ENCODE measurements around the gene WDFY1. TPM values are rescaled to one million over a fixed set of nuclear protein-coding genes. Genes with fewer than 3 reads are reported as not detected.
A peak's percentile ranks its signal among the peaks of the same experiment; 100 is the strongest.

Gene WDFY1
- polyA plus RNA-seq, 3 donors = 56.2 to 60.6 (median 59.7) TPM

DNA sequence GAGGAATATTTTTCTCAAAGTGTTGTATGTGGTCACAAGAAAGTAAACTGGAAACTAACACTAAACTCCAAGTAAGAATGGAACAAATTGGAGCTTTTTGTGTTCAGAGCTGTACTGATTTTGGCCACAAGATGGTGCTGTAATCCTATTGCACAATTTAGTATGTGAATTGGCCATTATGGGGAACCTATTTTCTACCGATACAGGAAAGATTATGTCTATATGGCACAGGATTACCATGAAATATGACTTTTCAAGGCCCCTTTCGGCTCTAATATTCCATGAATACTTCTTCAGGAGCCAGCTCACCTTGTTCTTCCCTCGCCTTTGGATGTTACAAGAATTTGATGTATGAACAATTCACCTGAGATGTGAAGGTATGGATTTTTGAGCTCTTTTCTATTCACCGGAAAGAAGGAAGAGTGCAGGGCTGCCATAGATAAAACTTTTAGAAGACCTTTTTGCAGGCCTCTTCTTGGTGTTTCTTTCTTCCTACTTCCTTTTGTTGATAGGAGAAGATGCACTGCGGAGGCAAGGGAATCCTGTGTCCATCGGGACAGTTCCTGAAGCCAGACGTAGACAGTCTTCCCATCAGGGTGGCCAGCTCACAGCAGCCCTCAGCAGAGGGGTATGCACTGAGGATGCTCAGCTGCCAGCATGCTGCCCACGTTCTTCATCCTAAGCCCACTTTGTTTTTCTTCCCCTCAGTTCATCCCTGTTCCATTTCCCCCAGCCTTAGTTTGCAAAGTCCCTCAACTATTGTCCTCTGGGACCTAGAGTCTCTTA, 25.4 kb upstream of the WDFY1 start:
- DNase-seq (ENCODE audit: extremely low read depth in 1 of 11, low read depth in 9 of 11, low spot score in 4 of 11) = peak in 5 of 11 donors; percentile 42 to 67 (median 50)

DNA sequence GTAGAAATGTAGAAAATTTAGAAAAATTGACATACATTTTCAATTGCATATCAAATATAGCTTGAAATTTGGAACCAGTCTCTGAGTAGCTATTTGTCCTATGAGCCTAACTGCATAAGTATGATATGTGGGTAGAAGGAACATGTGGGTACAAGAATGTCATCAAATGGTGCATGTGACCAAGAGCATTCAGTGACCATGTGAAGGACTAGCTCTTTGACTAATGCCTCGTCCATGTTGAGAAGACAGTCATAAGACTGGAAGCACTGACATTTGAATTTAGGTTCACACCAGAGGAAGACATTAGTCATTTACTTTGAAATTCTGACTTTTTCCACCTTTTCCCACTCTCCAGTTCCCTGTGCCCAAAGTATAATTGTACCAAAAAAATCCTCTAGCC, 24.7 kb upstream of the WDFY1 start:
- DNase-seq (ENCODE audit: extremely low read depth in 1 of 11, low read depth in 9 of 11, low spot score in 4 of 11) = no peak

DNA sequence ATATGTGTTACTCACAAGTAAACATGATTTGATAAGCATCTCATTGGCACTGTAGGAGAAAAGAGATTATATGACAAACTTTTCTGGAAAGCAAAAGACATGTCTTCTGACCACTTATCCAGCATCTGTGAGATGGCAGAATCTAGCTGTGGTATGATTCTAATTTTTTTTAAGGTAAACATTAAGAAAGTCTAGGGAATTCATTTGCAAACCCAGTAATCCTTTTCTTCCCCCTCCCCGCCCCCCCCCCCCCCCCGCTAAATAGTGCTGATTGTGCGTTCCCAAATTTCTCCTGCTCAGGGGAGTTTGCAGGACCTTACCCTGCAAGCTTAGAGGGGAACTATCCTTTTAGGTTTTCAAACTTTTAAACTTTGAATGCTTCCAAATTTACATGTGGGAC, 24.2 kb upstream of the WDFY1 start:
- DNase-seq (ENCODE audit: extremely low read depth in 1 of 11, low read depth in 9 of 11, low spot score in 4 of 11) = no peak

DNA sequence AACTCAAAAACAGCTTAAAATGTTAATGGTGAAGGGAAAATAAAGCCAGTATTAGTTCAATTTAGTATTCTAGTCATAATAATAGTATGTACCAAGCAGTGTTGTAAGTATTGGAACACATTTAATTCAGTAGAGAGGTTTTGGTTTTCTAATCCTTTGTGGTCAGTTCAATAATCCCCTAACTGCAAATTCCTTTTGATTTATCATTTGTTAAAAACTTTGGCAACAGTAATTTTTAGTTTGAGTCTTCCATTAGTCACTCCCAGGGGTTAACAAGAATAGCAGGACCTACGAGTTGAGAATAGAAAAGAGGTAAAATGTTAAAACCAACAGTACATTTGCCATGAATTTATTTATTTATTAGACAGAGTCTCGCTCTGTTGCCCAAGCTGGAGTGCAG, 22.8 kb upstream of the WDFY1 start:
- no peak for DNase-seq (ENCODE audit: extremely low read depth in 1 of 11, low read depth in 9 of 11, low spot score in 4 of 11)

DNA sequence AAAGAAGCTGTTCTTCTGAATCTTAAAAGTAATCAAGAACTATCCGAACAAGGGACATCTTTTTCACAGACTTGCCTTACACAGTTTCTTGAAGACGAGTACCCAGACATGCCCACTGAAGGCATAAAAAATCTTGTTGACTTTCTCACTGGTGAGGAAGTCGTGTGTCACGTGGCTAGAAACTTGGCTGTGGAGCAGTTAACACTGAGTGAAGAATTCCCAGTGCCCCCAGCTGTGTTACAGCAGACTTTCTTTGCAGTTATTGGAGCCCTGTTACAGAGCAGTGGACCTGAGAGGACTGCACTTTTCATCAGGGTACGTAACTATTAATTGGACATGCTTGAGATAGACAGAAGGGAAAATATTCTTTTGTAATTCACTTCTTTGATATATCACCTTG, 14.6 kb upstream of the WDFY1 start:
- DNase-seq (ENCODE audit: extremely low read depth in 1 of 11, low read depth in 9 of 11, low spot score in 4 of 11) = no peak

DNA sequence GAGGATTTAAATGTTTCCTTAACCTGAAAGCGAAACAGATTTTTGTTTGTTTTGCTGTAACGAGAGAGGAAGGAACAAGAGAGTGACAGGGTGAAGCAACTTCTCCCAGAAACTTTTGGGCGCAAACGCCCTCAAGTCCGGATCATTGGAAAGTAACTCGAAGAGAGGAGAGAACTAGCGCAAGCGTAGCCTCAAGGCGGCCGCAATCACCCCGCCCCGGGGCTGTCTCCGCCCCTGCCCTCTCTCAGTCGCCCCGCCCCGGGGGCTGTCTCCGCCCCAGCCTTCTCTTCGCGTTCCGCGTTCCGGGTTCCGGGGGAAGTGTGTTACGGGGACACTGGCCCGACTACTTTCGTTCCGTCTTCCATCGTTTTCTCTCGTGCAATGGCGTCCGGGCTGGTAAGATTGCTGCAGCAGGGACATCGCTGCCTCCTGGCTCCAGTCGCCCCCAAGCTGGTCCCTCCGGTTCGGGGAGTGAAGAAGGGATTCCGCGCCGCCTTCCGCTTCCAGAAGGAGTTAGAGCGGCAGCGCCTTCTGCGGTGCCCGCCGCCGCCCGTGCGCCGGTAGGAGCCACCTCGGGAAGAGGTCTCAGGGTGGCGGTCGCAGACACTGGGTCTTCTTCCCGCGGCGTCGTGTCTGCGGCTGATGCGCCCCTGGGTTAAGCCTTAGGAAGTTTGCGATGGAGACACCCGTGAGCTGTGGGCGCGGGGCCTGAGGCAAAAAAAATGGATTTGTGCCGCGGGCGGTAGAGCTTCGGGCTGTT, 12.1 kb upstream of the WDFY1 start, which contains the start of gene MRPL44:
Gene MRPL44, plus strand, starts transcription at position 372 of the 760 bp plus-strand sequence. Its CDS starts 10 bp downstream, at position 382.
- DNase-seq (ENCODE audit: extremely low read depth in 1 of 11, low read depth in 9 of 11, low spot score in 4 of 11) = peak; percentile 87 to 96 (median 94)

DNA sequence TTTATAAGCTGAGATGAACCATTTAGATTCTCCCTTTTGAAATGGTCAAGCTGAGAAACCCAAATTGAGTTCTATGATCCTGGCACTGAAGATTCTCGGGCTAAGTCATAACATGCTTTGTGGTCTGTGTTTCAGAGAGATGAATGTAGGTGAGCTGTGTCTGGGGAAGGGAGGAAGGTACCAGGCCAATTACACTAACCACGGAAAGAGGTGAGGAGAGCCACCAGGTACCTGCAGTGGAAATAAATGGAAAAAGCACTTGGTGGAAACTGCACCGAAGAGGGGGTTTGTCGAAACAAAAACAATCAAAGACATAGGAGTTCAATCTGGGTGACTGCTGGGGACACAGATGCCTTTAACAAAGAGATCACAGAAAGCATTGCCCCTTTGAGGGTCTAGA, 11.2 kb upstream of the WDFY1 start:
- no peak for DNase-seq (ENCODE audit: extremely low read depth in 1 of 11, low read depth in 9 of 11, low spot score in 4 of 11)

DNA sequence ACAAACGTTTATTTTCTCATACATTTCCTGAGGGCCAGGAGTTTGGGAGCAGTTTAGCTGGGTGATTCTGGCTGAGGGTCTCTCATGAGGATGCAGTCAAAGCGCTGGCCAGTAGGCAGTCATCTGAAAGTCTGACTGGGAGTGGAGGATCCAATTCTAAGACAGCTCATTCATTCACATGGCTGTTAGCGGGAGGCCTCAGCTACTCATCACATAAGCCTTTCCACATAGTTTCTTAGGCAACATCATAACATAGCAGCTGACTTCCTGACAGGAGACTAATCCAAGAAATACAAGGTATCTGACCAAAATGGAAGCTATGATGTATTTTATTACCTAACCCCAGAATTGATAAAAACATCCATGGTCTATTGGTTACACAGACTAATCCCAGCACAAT, 9.3 kb upstream of the WDFY1 start:
- no peak for DNase-seq (ENCODE audit: extremely low read depth in 1 of 11, low read depth in 9 of 11, low spot score in 4 of 11)

DNA sequence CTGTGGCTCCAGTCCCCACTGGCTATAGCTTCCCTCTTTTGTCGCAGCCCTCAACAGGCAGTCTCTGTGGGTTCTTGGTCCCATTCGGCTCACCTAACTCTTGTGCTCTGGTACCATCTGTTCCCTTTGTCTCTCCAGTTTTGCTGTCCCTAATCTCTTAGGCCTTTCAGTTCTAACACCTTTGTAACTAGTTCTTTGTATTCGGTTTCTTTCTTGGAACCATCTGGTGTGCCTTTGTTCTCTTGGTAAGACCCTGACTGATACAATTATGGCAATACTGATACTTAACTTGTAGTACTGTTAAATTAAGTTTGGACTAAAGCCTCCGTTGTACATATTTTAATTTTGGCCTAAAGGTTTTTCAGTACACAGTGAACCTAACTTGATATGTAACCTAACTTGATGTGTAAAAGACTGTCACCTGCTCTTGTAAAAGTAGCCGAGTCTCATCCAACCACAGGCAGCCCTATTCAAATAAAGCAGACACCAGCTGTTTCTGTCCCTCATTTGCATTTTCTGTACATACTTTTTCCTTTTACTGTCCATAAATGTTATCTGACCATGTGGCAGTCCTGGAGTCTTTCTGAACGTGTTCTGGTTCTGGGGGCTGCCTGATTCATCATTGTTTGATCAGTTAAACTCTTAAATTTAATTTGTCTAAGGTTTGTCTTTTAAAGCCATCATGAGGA, 7.3 kb upstream of the WDFY1 start:
- no peak for DNase-seq (ENCODE audit: extremely low read depth in 1 of 11, low read depth in 9 of 11, low spot score in 4 of 11)

DNA sequence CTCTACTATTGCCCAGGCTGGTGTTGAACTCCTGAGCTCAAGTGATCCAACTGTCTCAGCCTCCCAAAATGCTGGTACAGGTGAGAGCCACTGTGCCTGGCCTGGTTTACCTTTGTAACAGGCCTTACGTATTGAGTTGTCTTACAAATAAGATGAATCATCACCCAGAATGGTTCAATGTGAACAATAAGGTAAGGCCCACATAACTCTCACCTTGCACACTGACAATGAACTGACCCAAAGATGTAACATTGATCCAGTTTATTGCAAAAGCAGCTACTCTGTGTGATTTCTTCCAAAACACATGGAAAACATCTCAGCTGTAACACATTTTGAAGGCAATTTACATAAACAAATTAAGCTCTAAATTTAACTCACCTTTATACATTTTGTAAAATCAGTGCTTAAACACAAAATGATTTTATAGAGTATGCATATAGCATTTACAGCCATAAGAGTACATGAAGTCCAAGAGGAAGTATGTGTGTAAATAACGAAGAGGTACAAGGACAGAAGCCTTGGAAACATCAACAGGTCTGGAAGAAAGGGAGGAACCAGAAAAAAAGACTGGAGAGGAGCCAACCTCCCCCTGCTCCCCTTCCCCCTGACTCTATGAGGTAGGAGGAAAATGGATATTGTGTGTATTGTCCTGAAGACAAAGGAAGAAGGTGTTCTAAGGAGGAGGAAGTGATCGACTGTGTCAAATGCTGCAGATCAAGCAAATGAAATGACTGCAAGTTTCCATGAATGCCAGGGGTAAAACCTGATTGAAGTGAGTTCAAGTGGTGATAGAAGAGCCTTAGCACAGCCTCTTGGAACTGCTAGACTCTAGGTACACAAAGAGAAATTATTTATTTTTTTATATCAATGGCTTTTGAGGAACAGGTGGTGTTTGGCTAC, 5.6 kb upstream of the WDFY1 start:
- DNase-seq (ENCODE audit: extremely low read depth in 1 of 11, low read depth in 9 of 11, low spot score in 4 of 11) = no peak

DNA sequence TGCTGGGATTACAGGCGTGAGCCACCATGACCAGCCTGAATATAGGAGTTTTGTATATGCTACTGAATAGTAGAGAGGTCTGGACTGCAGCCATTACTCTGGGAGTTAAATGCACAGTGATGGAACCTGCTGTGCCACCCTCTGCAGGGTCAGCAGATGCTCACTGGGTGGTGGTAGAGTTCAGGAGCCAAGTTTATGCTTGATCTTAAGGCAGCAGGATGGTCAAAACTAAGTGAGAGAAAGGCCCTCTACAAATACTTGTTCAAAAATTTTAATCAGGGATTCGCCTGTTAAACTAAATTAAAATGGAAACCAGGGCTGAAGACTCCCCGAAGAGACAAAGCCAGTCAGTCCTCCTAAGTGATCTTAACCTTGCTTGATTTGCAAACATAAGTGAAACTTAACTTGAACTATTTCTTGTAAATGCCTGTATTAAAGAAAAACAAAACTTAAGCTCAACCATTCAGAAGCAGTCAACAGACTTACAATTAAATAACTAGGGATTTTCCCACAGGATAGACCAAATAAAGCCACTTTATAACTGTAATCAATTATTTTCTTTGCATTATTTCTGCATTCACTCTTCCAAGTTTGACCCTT, 4.2 kb upstream of the WDFY1 start:
- DNase-seq (ENCODE audit: extremely low read depth in 1 of 11, low read depth in 9 of 11, low spot score in 4 of 11) = no peak

DNA sequence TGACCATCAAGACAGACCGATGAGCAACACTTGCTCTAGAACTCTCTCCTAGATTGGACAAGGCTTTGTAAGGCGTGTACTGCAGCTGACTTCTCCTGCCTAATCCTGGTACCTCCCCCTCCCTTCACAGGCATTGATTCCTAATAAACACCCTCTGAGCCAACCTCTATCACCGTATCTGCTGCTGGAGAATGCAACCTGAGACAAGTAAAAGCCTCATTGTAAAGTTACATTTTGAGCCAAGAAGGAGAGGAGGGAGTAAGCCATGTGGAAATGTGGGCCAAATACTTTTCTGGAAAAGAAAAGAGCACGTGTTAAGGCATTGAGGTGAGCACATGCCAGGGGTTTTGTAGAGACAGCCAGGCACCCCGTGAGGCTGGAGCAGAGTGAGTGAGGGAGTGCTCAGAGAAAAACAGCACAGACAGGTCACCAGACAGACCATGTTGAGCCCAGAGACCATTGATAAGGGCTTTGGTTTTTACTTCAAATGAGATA, 2.6 kb upstream of the WDFY1 start:
- DNase-seq (ENCODE audit: extremely low read depth in 1 of 11, low read depth in 9 of 11, low spot score in 4 of 11) = no peak

DNA sequence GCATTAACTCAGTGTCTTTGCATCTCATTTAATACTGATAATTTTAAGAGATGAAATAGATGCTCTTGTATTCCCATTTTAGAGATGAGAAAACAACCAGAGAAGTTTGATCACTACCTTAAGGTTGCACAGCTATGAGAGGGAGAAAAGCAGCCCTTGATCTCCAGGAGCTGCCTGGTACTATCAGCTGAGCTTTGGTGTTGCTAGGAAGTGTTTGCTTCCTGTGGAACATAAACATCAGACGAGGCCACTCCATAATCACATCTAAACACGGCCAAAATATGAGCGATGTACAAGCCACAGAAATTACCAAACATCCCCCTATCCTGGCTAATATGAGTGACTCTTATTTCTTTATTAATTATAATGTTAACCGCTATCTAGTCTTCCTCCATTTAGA, 620 bp upstream of the WDFY1 start:
- DNase-seq (ENCODE audit: extremely low read depth in 1 of 11, low read depth in 9 of 11, low spot score in 4 of 11) = no peak

DNA sequence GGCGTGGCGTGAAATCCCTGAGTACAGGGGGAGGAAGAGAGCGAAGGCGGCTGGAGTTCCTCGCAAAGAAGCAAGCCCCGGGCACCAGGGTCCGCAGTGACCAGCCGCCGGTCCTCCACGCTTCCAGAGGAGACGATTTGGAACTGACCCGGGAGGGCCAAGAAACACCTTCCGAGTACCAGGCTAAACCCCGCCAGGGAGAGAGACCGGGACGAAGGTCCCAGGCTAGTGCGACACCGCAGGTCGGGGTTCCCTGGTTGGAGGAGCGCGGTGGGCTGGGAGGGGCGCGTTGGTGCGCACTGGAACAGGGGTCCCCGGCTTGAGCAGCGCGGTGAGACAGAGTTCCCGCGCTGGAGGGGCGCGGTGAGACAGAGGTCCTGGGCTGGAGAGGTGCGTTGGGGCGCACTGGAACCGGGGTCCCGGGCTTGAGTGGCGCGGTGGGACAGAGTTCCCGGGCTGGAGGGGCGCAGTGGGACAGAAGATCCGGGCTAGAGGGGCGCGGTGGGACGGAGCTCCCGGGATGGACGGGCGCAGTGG, 901 bp downstream of the WDFY1 start:
- DNase-seq (ENCODE audit: extremely low read depth in 1 of 11, low read depth in 9 of 11, low spot score in 4 of 11) = peak in 2 of 11 donors; percentile 28 to 41

DNA sequence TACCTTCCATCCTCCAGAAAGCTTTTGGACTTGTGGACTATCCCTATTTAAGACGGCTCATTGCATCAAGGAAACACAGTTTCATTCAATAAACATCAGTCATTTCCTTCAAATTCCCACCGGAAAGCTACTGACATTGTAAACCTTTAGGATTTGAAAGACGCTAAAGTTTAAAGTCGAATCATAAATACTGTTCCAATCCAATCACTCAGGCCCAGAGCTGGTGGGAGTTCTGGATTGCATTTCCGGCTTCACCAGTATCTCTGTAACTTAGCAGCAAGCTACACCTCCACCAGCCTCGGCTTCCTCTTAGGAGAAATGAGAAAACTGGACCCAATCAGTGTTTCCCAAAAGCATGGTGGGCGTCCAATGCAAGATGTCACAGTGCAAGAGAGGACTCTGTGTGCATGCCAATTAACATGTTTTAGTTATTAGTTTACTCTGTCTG, 1.6 kb downstream of the WDFY1 start:
- DNase-seq (ENCODE audit: extremely low read depth in 1 of 11, low read depth in 9 of 11, low spot score in 4 of 11) = peak in 3 of 11 donors; percentile 17 to 32 (median 26)

DNA sequence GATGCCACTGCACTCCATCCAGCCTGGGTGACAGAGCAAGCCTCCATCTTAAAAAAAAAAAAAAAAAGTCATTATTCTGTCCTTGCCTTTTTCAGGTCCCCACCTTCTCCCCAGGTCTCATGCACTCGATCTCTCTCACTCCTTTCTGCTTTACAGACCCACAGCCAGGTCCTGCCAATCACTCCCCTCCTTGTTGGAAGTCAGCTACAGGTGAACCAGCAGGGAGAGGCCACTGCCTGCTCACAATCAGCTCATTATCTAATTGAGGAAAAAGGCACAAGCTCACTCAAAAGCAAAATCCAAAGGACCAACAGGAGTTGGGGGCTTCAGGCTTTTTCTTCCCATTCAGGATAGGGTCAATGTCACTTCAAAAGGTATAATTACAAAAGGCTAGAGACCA, 2.0 kb downstream of the WDFY1 start:
- no peak for DNase-seq (ENCODE audit: extremely low read depth in 1 of 11, low read depth in 9 of 11, low spot score in 4 of 11)

DNA sequence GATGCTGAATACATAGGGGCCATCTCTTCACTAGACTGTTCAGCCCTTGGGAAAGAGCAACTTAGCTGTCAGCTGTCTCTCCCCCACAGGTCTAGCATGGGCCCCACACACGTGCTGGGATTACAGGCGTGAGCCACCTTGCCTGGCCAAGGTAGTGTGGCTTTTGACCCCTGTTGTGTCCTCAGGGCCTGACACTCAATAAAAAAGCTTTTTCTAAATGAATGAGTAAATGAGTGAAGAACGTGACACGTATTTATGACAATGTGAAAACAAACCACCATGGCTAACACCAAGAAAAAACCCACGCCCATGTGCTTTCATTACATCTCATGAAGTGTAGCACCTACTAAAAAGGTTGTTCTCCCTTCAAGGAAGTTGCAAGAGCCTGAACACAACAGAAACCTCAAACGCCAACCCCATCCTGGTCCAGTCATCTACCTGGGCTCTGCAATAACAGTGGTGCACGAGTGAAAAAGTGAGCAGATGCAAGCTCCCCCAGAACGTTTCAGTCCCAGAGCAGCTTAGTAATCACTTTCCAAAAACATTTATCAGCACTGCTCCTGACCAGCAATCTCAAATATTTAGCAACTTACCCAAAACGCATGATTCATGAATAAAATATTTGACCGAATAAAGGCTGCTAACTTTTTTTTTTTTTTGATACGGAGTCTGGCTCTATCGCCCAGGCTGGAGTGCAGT, 3.4 kb downstream of the WDFY1 start:
- no peak for DNase-seq (ENCODE audit: extremely low read depth in 1 of 11, low read depth in 9 of 11, low spot score in 4 of 11)
